ENCODE measurements around the gene TMEM207.

DNA sequence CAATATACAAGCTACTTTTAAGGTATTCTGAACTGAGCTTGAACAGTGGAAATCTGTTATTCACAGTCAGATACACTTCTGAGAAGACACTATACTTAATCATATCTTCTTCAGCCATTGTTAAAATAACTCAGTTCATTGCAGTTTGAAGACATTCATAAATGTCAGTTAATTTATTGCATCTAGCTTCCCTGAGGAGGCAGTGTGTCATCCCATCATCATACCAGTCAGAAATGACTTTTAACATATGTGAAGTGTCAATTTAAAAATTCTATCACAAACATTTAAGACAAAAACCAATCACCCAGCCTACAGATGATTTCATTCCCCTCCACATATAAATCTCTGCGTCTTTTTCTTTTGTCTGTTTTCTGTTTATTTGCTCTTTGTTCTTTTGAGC lies 7.5 kb downstream of the TMEM207 start:
- TF ChIP-seq, protein P1, sequence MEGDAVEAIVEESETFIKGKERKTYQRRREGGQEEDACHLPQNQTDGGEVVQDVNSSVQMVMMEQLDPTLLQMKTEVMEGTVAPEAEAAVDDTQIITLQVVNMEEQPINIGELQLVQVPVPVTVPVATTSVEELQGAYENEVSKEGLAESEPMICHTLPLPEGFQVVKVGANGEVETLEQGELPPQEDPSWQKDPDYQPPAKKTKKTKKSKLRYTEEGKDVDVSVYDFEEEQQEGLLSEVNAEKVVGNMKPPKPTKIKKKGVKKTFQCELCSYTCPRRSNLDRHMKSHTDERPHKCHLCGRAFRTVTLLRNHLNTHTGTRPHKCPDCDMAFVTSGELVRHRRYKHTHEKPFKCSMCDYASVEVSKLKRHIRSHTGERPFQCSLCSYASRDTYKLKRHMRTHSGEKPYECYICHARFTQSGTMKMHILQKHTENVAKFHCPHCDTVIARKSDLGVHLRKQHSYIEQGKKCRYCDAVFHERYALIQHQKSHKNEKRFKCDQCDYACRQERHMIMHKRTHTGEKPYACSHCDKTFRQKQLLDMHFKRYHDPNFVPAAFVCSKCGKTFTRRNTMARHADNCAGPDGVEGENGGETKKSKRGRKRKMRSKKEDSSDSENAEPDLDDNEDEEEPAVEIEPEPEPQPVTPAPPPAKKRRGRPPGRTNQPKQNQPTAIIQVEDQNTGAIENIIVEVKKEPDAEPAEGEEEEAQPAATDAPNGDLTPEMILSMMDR (IDR thresholded peaks at IDR 0.05; ENCODE audit: insufficient read depth, low read length): no peak
- TF ChIP-seq POLR2AphosphoS5 (IDR thresholded peaks at IDR 0.05; ENCODE audit: low read depth) (no peak), GABPA (IDR thresholded peaks at IDR 0.05; ENCODE audit: low read depth) (no peak), SPI1 (IDR thresholded peaks at IDR 0.05; ENCODE audit: borderline replicate concordance, low read depth) (no peak)
- TF ChIP-seq, protein P2, sequence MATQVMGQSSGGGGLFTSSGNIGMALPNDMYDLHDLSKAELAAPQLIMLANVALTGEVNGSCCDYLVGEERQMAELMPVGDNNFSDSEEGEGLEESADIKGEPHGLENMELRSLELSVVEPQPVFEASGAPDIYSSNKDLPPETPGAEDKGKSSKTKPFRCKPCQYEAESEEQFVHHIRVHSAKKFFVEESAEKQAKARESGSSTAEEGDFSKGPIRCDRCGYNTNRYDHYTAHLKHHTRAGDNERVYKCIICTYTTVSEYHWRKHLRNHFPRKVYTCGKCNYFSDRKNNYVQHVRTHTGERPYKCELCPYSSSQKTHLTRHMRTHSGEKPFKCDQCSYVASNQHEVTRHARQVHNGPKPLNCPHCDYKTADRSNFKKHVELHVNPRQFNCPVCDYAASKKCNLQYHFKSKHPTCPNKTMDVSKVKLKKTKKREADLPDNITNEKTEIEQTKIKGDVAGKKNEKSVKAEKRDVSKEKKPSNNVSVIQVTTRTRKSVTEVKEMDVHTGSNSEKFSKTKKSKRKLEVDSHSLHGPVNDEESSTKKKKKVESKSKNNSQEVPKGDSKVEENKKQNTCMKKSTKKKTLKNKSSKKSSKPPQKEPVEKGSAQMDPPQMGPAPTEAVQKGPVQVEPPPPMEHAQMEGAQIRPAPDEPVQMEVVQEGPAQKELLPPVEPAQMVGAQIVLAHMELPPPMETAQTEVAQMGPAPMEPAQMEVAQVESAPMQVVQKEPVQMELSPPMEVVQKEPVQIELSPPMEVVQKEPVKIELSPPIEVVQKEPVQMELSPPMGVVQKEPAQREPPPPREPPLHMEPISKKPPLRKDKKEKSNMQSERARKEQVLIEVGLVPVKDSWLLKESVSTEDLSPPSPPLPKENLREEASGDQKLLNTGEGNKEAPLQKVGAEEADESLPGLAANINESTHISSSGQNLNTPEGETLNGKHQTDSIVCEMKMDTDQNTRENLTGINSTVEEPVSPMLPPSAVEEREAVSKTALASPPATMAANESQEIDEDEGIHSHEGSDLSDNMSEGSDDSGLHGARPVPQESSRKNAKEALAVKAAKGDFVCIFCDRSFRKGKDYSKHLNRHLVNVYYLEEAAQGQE (IDR thresholded peaks at IDR 0.05; ENCODE audit: insufficient replicate concordance, low read depth): no peak
